Measurements from ENCODE around the gene OLFML2B.

The OLFML2B gene

DNA sequence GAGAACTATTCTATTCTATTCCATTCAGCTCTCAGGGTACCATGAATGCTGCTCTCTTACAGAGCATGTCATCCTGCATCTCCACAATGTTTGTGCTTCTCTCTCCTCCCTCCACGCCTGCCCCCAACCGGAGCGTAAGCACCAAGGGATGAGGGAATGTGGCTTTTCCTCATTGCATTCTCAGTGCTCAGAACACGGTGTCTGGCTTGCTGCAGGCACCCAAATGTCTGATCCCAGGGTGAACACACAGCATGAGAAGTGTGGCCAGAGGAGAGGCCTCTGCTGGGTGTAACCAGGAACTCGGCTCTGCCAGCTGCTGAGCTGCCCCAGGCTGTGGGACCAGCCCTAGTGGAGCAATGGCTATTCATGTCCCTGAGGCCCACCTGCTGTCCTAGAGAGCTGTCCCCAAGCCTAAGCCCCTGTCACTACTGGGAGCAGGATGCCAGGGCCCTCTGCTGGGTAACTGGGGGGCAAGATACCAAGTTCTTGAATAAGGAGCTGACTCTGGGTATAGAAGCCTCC is 38.3 kb downstream of the OLFML2B start:
- Histone ChIP-seq H3K9me3 (ENCODE audit: severe bottlenecking) (peaks cover 26% of the 10 kb centered on the region), H3K4me3 (ENCODE audit: low read depth, low read length) (no peak overlapping the region), H3K27ac (no peak overlapping the region), H3K36me3 (no peaks in the 10 kb centered on the region), H3K27me3 (ENCODE audit: insufficient read depth, low read depth, severe bottlenecking) (peaks cover 98% of the 10 kb centered on the region)
- no peak for DNase-seq
- TF ChIP-seq, protein P1, sequence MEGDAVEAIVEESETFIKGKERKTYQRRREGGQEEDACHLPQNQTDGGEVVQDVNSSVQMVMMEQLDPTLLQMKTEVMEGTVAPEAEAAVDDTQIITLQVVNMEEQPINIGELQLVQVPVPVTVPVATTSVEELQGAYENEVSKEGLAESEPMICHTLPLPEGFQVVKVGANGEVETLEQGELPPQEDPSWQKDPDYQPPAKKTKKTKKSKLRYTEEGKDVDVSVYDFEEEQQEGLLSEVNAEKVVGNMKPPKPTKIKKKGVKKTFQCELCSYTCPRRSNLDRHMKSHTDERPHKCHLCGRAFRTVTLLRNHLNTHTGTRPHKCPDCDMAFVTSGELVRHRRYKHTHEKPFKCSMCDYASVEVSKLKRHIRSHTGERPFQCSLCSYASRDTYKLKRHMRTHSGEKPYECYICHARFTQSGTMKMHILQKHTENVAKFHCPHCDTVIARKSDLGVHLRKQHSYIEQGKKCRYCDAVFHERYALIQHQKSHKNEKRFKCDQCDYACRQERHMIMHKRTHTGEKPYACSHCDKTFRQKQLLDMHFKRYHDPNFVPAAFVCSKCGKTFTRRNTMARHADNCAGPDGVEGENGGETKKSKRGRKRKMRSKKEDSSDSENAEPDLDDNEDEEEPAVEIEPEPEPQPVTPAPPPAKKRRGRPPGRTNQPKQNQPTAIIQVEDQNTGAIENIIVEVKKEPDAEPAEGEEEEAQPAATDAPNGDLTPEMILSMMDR (IDR thresholded peaks at IDR 0.05; ENCODE audit: low read depth, low read length) = no peak

DNA sequence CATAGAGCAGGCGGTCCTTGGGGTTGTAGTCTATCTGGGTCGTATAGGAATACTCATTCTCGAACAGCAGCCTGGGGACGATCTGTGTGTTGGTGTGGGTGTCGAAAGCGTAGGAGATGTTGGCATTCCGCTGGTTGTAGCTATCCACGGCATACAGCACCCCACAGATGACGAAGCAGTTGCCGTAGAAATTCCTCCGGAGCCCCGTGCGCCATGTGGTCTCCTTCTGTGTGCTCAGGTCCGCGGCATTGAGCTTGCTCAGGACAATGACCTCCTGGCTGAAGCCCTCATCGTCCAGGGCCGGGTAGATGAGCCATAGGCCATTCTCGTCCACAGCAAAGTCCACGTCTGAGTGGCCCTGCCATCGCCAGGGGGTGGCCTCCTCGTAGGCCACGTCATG is 39.9 kb downstream of the OLFML2B start:
- Histone ChIP-seq H3K9me3 (ENCODE audit: severe bottlenecking) (peaks cover 27% of the 10 kb centered on the region), H3K36me3 (no peaks in the 10 kb centered on the region)

DNA sequence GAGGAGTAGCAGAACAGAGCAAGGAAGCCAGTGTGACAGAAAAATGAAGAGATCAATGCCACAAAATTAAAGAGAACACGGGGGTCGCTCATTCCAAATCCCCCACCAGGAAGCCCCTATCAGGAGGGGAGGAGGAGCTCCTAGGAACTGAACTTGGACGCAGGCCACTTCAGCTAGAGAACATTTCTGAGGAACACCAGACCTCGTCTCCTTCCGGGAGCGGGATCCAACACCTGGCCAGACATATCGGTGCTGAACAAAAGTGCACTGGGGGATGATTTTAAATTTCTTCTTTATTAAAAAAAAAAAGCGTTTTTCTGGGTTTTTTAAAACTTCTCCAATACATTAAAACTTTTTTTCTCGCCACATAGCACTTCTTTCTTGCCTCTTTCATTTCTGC is 40.8 kb downstream of the OLFML2B start:
- H3K4me3 ChIP-seq (ENCODE audit: low read depth, low read length) = no peak overlapping the region
- TF ChIP-seq, protein P1 (IDR thresholded peaks at IDR 0.05; ENCODE audit: low read depth, low read length) = no peak
- H3K36me3 ChIP-seq = no peaks in the 10 kb centered on the region

More for the DNA sequence above, 39.9 kb downstream of the OLFML2B start:
- Histone ChIP-seq H3K27me3 (ENCODE audit: insufficient read depth, low read depth, severe bottlenecking) (peaks cover 96% of the 10 kb centered on the region), H3K27ac (no peak overlapping the region), H3K4me3 (ENCODE audit: low read depth, low read length) (no peak overlapping the region)
- TF ChIP-seq, protein P1 (IDR thresholded peaks at IDR 0.05; ENCODE audit: low read depth, low read length) = no peak
- no peak for DNase-seq

DNA sequence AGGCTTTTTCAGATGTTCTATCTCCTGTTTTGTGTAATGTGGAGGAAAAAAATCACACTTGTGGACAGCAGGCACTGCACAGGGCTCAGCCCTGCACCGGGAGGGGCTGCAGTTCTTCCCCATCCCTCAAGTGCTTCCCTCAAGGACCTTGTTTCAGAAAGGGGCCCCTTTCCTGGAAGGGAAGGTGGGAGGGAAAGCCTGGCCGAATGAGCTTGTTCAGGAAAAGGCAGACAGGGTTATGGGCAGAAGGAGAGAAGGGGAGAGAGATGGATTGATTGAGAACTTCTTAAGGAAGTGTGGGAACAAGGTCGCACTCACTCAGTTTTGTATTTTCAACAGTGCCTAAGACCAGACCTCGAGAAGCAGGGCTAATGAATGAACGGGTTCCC is 41.2 kb downstream of the OLFML2B start:
- H3K9me3 ChIP-seq (ENCODE audit: severe bottlenecking) = peaks cover 24% of the 10 kb centered on the region
- no peak overlapping the region for H3K4me3 ChIP-seq (ENCODE audit: low read depth, low read length)
- peaks cover 98% of the 10 kb centered on the region for H3K27me3 ChIP-seq (ENCODE audit: insufficient read depth, low read depth, severe bottlenecking)
- H3K36me3 ChIP-seq = no peaks in the 10 kb centered on the region
- H3K27ac ChIP-seq = no peak overlapping the region
- DNase-seq = no peak
- TF ChIP-seq, protein P1 (IDR thresholded peaks at IDR 0.05; ENCODE audit: low read depth, low read length) = no peak

More for the DNA sequence above, 40.8 kb downstream of the OLFML2B start:
- no peak for DNase-seq
- peaks cover 28% of the 10 kb centered on the region for H3K9me3 ChIP-seq (ENCODE audit: severe bottlenecking)
- H3K27me3 ChIP-seq (ENCODE audit: insufficient read depth, low read depth, severe bottlenecking) = peaks cover 98% of the 10 kb centered on the region
- H3K27ac ChIP-seq = no peak overlapping the region

DNA sequence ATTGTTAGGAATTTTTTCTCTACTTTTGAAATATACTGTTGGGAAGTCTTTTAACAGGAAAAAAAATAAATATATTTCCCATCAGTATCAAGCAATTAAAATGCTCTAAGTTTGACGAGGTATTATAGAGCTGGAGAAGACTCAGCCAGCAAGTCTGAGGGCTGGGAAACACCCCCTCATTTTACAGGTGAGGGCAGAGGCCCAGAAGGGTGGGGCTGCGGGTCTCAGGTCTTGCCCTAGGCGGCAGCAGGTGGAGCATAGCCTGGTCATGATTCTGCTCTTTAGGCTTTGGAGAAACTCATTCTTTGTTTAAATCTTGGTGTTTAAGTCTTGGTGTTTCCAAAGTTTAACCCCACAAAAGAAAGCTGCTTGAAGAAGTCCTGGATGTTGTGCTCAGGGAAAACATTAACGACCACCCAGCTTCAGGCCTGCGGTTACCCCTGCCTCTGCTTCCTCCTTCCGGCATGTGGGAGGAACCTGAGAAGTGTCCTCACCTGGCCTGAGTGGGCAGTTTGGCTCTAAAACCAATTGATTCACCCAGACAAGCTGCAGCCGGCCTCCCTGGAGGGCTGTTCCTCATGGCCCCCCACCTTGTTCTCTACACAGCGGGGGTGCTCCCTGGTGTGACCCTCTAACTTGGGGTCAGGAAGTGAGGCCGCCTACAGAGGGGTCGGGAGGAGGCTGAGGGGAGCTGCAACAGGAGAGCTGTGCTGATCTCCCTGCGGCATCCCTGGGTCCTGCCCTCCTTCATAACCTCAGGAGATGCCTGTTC is 41.7 kb downstream of the OLFML2B start:
- no peak overlapping the region for H3K27ac ChIP-seq
- H3K36me3 ChIP-seq = no peaks in the 10 kb centered on the region
- H3K9me3 ChIP-seq (ENCODE audit: severe bottlenecking) = peaks cover 18% of the 10 kb centered on the region
- no peak overlapping the region for H3K4me3 ChIP-seq (ENCODE audit: low read depth, low read length)
- DNase-seq = no peak
- TF ChIP-seq, protein P1 (IDR thresholded peaks at IDR 0.05; ENCODE audit: low read depth, low read length) = no peak
- peaks cover 98% of the 10 kb centered on the region for H3K27me3 ChIP-seq (ENCODE audit: insufficient read depth, low read depth, severe bottlenecking)
